C4-2B (cell line): Measurements from ENCODE around the gene MSH2.

ENCODE experiments used
- CTCF ChIP-seq: fragments of 450-650 bp; conservative IDR thresholded peaks from 2 replicates; pipeline ENCODE4 v1.5.1; 2017; ENCODE audit warnings: mild to moderate bottlenecking
- ZFX ChIP-seq: fragments of 450-650 bp; IDR thresholded peaks from 2 replicates; pipeline ENCODE4 v1.6.1; 2017

DNA sequence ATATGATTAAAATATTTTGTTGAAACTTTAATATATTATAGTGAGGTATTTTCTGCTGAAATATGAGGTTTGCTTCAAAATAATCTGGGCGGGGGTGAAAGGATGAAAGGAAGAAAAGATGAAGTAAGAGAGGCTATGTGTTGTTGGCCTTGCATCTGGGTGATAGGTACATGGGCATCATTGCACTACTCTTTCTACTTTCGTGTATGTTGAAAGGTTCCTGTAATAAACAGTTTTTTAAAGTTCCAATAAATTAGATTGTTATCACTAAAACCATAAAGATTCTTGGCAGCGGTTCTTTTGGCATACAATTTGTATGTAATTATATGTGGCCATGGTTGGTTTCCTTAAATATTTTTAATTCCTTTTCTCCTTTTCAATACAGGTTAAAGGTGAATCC lies 23.6 kb upstream of the MSH2 start:
- TF ChIP-seq CTCF (no peak), ZFX (no peak)
